ENCODE measurements around the gene FLNB. TPM values are rescaled to one million over a fixed set of nuclear protein-coding genes. Genes with fewer than 3 reads are reported as not detected.
"Not testable (repeated sequence)": the region's sequence is repeated elsewhere in the genome, so short reads cannot be mapped to it uniquely, and the experiment has no call there.

The FLNB gene
- total and polyA plus RNA-seq, 2 of the 8 experiments (the other 6 are each of a cell fraction or from before 2014, with no cell fraction given) = 72.3 to 118 TPM

DNA sequence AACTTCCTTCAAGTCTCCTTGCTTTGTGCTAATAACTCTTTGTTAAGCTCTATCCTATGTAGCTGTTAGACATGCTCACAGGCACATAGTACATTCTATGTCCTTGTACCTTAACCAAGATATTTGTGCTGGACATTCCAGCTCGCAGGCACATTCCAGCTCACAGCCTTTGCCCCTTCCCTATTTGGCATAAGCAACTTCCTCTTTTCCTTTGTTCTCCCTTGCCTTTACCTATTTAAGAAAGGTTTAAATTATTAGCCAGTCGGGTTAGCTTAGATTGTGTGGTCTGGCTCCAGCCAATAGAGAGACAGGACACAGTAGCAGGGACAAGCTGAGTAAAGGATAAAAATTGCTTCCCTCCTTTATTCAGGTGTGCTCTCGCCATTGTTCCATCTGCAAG is 193.2 kb downstream of the FLNB start:
- H4K91ac ChIP-seq (replicated peaks; ENCODE audit: insufficient read length, low read length); H4K8ac ChIP-seq (ENCODE audit: extremely low read depth, insufficient read depth, low read length); H2BK12ac ChIP-seq (ENCODE audit: low read depth, low read length); H3K23ac ChIP-seq (ENCODE audit: insufficient read length); H3K56ac ChIP-seq (replicated peaks; ENCODE audit: insufficient read length, low read depth, low read length); H3K79me2 ChIP-seq (ENCODE audit: control insufficient read depth in 1 of 2, insufficient read depth in 2 of 2, low read length in 2 of 2); H2BK120ac ChIP-seq (replicated peaks; ENCODE audit: low read depth, low read length); H2AFZ ChIP-seq (ENCODE audit: low read length); H3K4ac ChIP-seq (replicated peaks; ENCODE audit: insufficient read length, low read depth, low read length); H3K79me1 ChIP-seq (ENCODE audit: low read depth, low read length); FAIRE-seq; H2BK20ac ChIP-seq (ENCODE audit: low read length); H3K36me3 ChIP-seq (ENCODE audit: control insufficient read depth in 2 of 4, insufficient read depth in 4 of 4, low read length in 3 of 4); H3K27ac ChIP-seq (ENCODE audit: low read depth, low read length); H3K4me3 ChIP-seq (ENCODE audit: extremely low read depth in 1 of 4, insufficient read depth in 2 of 4, low read depth in 3 of 4, low read length in 4 of 4); H3K9me3 ChIP-seq (ENCODE audit: insufficient read depth in 2 of 2, low read depth in 1 of 2, low read length in 1 of 2); H3K9ac ChIP-seq (replicated peaks in 1 of 4; ENCODE audit: extremely low read depth in 1 of 4, low read depth in 3 of 4, low read length in 3 of 4); H3K14ac ChIP-seq (ENCODE audit: insufficient read length); H3K23me2 ChIP-seq (ENCODE audit: low read depth, low read length); H4K20me1 ChIP-seq (replicated peaks in 1 of 2; ENCODE audit: control insufficient read depth in 1 of 2, insufficient read depth in 2 of 2, low read length in 2 of 2); H3K18ac ChIP-seq (ENCODE audit: extremely low read depth, low read length); H3K27me3 ChIP-seq (replicated peaks in 1 of 4; ENCODE audit: control insufficient read depth in 3 of 4, extremely low read depth in 1 of 4, insufficient read depth in 3 of 4, low read length in 3 of 4); H2BK15ac ChIP-seq (ENCODE audit: low read length); H4K5ac ChIP-seq (ENCODE audit: insufficient read length, low read depth, low read length); H2AK5ac ChIP-seq (ENCODE audit: low read depth, low read length); H3K4me2 ChIP-seq (ENCODE audit: insufficient read depth in 1 of 2, low read depth in 2 of 2, low read length in 2 of 2); H3K4me1 ChIP-seq (replicated peaks in 1 of 4; ENCODE audit: control insufficient read depth in 3 of 4, insufficient read depth in 4 of 4, low read length in 3 of 4); DNase-seq (ENCODE audit: low read depth in 1 of 2, low spot score in 2 of 2); H2BK5ac ChIP-seq (ENCODE audit: low read depth, low read length); POLR2A ChIA-PET (ENCODE audit: partially characterized antibody): not testable (repeated sequence)
- 84% methylated on average over 3 of the region's 3 CpGs; no CpG with 5 or more reads in 1 of the 2 experiments for WGBS, 2 experiments (ENCODE audit: extremely low coverage in 1 of 2, insufficient coverage in 1 of 2, insufficient read length in 1 of 2, insufficient replicate concordance in 2 of 2, low coverage in 1 of 2, low lambda C conversion rate in 2 of 2, missing lambda C conversion rate in 1 of 2)
- CTCF ChIA-PET (ENCODE audit: partially characterized antibody) = interaction anchor here (0.8 to 1.9 kb wide), 5 partner anchors 12 to 98 kb away, joined by 4 to 11 read pairs (median 6); no protein-coding TSS in a partner anchor
